HG03469 (cell line): ENCODE data around the gene KIF5B.
"Not testable (repeated sequence)": the region's sequence is repeated elsewhere in the genome, so short reads cannot be mapped to it uniquely, and the experiment has no call there.

Experiments used
- ATAC-seq: cut with Tn5 transposase; IDR thresholded peaks from one replicate; pipeline ENCODE4 v1.9.1; 2021; ENCODE audit warnings: mild to moderate bottlenecking, moderate library complexity, moderate number of reproducible peaks; ENCODE audit not compliant: unreplicated experiment

Gene KIF5B

GRCh38 chr10:32056136-32057035, at the start of gene KIF5B:
Gene KIF5B, minus strand, starts transcription at chr10:32056425. Its CDS starts 452 bp downstream, at chr10:32055973.
- peak; percentile 77 for ATAC-seq

GRCh38 chr10:32105782-32106382, 49.7 kb upstream of the KIF5B start:
- ATAC-seq, result no peak

DNA sequence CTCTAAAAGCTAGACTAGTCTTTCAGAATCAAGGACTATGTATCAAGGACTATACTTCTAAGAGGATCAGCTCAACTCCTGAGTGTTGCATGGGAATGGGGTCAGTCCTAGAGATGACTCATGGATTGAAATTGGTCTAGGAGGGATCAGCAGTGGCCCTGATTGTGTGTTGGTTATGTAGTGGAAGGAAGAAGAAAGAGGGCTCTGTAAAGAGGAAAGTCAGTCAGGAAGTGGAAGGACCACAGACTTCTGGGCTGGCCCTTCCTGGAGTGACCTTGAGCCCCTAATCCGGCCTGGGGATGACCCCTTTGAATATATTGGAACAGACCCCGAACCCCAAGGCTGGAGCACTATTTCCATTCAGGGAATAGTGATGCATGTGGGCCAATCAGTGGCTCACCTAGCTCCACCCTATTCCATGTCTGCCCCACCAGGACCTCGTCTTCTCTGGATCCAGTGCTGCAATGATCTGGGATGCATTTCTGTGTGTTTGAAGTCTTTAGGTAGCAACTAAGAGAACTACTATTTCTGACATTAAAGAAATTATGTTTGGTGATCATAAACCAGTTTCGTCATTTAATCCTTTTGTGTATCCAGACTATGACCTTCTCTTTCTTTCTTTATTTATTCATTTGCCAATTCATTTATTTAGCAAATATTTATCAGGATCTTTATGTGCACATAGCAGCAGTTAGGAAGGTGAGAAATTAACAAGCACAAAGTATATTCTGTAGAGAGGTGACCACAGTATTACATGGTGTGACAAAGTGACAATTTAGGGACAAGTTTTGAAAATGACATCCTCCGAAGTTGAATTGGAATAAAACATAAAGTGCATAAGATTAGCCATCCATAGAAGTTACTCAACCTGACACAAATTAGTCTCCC, 48.6 kb upstream of the KIF5B start:
- ATAC-seq, result no peak

DNA sequence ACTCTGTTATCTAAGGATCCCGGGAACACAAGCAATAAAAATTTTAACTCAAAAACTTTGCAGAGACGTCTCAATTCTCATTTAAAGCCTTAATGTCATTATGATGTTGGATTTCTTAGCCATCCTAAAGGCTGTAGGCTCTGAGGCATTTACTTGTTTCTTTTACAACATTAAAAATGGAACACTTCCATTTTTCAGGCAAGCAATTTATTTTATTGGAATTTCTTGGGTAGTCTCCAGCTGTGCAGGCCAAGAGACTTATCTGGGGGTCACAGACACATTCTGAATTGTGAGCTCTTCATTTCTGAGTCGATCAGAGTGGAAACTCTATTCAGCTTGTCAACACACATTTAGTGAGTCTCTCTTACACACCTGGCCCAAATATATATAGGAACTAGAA, 48.0 kb upstream of the KIF5B start:
- ATAC-seq, result no peak

DNA sequence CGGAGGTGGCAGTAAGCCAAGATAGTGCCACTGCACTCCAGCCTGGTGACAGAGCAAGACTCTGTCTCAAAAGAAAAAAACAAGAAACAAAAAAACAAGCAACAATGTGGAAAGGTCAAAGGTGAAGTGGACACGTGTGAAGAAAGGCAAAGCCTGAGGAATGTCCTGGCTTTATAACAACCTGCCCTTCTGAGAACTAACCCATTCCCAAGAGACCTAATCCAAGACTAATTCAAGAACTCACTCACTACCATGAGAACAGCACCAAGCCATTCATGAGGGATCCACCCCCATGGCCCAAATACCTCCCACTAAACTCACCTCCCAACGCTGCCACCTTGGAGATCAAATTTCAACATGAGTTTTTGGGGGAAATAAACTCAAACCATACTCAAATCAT, 47.5 kb upstream of the KIF5B start:
- no peak for ATAC-seq

DNA sequence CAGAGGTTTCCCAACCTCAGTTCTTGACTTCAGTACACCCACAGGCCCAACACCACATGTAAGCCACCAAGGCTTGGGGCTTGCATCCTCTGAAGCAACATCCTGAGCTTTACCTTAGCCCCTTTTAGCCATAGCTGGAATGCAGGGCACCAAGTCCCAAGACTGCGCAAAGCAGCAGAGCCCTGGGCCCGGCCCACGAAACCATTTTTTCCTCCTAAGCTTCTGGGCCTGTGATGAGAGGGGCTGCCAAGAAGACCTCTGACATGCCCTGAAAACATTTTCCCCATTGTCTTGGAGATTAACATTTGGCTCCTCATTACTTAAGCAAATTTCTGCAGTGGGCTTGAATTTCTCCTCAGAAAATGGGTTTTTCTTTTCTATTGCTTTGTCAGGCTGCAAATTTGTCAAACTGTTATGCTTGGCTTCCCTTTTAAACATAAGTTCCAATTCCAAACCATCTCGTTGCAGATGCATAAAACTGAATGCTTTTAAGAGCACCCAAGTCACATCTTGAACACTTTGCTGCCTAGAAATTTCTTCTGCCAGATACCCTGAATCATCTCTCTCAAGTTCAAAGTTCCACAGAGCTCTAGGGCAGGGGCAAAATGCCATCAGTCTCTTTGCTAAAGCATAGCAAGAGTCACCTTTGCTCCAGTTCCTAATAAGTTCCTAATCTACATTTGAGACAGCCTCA, 42.5 kb upstream of the KIF5B start:
- ATAC-seq, result not testable (repeated sequence)

- no peak for ATAC-seq
Measured at GRCh38 chr10:32095116-32095733, 39.0 kb upstream of the KIF5B start.

GRCh38 chr10:32093650-32094049, 37.4 kb upstream of the KIF5B start:
- no peak for ATAC-seq

- ATAC-seq, result no peak
Measured at GRCh38 chr10:32091046-32091445, 34.8 kb upstream of the KIF5B start.

GRCh38 chr10:32084185-32084851, 28.1 kb upstream of the KIF5B start:
- no peak for ATAC-seq

GRCh38 chr10:32077896-32078485, 21.8 kb upstream of the KIF5B start:
- no peak for ATAC-seq

GRCh38 chr10:32073659-32074058, 17.4 kb upstream of the KIF5B start:
- ATAC-seq, result no peak

GRCh38 chr10:32073128-32073527, 16.9 kb upstream of the KIF5B start:
- ATAC-seq, result no peak

- ATAC-seq, result no peak
Measured at GRCh38 chr10:32072025-32072800, 16.0 kb upstream of the KIF5B start.

- ATAC-seq, result no peak
Measured at GRCh38 chr10:32070645-32071044, 14.4 kb upstream of the KIF5B start.

DNA sequence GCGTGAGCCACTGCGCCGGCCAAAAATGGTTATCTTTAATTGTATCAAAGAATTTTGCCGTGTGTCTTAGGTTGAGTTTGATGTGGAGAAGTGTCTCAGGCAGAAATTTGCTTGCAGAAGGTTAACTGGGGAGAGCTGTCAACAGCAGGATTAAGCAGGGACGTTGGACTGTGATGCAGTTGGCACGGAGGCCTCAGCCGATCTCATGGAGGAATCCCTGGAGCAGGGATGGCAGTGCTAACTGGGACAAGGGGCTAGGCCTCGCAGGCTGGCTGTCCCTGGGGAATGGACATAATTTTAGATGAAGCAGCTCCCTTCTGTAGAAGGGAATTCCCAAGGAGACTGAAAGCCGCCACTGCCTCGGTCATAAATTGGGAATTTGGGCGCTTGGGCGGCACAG, 12.3 kb upstream of the KIF5B start:
- ATAC-seq, result no peak

GRCh38 chr10:32067931-32068330, 11.7 kb upstream of the KIF5B start:
- not testable (repeated sequence) for ATAC-seq

DNA sequence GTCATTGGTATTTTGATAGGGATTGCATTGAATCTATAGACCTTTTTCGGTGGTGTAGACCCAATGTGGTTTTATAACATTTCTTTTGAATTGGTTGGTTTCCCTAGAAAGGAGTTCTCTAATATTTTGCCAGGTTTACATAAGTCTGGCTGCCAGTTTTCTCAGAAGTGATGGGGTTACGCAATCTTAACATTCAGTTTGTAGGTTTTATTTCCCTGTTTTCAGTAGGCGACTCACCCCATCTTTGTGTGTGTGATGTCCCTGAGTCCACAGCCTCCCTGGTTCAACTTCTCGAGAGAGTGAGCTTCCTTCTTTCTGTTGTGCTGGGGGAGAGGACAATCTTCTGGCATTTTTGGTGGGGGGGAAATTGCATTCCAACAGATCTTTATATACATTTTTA, 9.6 kb upstream of the KIF5B start:
- no peak for ATAC-seq

- no peak for ATAC-seq
Measured at GRCh38 chr10:32061440-32061839, 5.2 kb upstream of the KIF5B start.
